K562 (cell line): ENCODE data around the gene ARF1. TPM values are rescaled to one million over a fixed set of nuclear protein-coding genes. Genes with fewer than 3 reads are reported as not detected.
A peak's percentile ranks its signal among the peaks of the same experiment; 100 is the strongest.

Experiments
- ATAC-seq: fragments of 200-7000 bp; cut with Tn5 transposase; 3 replicates; pipeline ENCODE4 v1.9.1; 2020; ENCODE audit warnings: moderate library complexity
- BruUV-seq: library from RNA; stranded (reverse); fragments of 400-500 nt; replicated peaks from 2 replicates; lab custom pipeline; 2021; lab: Mats Ljungman, UMichigan
- CTCF ChIA-PET: fragments of 300-600 bp; formaldehyde crosslinking; extraction: SDS; loops from one replicate; lab custom pipeline; 2021; ENCODE audit warnings: low intra/inter-chr PET ratio; lab: Yijun Ruan, JAX
- POLR2A ChIA-PET: fragments of 300-600, 350-650 bp; sonication (Branson Sonifier 250); formaldehyde crosslinking; extraction: SDS; loops from one replicate; lab custom pipeline; 2021; ENCODE audit warnings: antibody characterized with exemption, inconsistent platforms; lab: Yijun Ruan, JAX
- DNase-seq, 4 experiments: peaks; one replicate each; pipeline versions ENCODE4 v3.0.0 to v3.0.0-alpha.2; 2011 to 2018; ENCODE audit warnings: low spot score in 3 of 4, mixed read lengths in 3 of 4; ENCODE audit errors: extremely low read depth in 1 of 4
- FAIRE-seq: peaks from 2 replicates; lab custom pipeline; 2011; peaks lifted over from hg19 to GRCh38; lab: Jason Lieb, UNC
- H2AFZ ChIP-seq: 2 replicates; pipeline ENCODE4 v1.6.0; 2011; ENCODE audit warnings: low read depth, low read length, control low read depth, inconsistent platforms
- H3K27ac ChIP-seq: fragments of 200-600 bp; 3 replicates; pipeline ENCODE4 v1.8.0; 2011; ENCODE audit warnings: low read depth, mild to moderate bottlenecking, control low read depth, inconsistent platforms, low read length, moderate library complexity, mixed read lengths; ENCODE audit errors: extremely low read depth
- H3K27me3 ChIP-seq, 2 experiments: fragments of 300-600 bp in 1 of 2; 2 replicates in 1 of 2; 3 replicates in 1 of 2; pipeline versions ENCODE4 v1.6.0 to v1.8.0; 2011; ENCODE audit warnings: inconsistent platforms in 2 of 2, low read length in 2 of 2, mild to moderate bottlenecking in 1 of 2, mixed read lengths in 1 of 2, moderate library complexity in 1 of 2; ENCODE audit not compliant: control insufficient read depth in 2 of 2, insufficient read depth in 2 of 2
- H3K36me3 ChIP-seq: fragments of 300-600 bp; 3 replicates; pipeline ENCODE4 v1.8.0; 2011; ENCODE audit warnings: mild to moderate bottlenecking, low read length, inconsistent platforms; ENCODE audit not compliant: control insufficient read depth, insufficient read depth
- H3K4me1 ChIP-seq, 2 experiments: fragments of 200-600 bp in 1 of 2; replicated peaks in 1 of 2; 2 replicates in 1 of 2; 3 replicates in 1 of 2; pipeline versions ENCODE4 v1.5.1 to v1.8.0; 2011; ENCODE audit warnings: inconsistent platforms in 2 of 2, low read length in 2 of 2, mild to moderate bottlenecking in 1 of 2, mixed read lengths in 1 of 2, moderate library complexity in 1 of 2; ENCODE audit not compliant: control insufficient read depth in 2 of 2, insufficient read depth in 2 of 2
- H3K4me2 ChIP-seq: 2 replicates; pipeline ENCODE4 v1.6.1; 2011; ENCODE audit warnings: low read length, control low read depth, inconsistent platforms, mixed read lengths; ENCODE audit not compliant: insufficient read depth
- H3K4me3 ChIP-seq: fragments of 200-600 bp; sonication (generic), shearing (Covaris generic); 2 replicates; pipeline ENCODE4 v1.5.1; 2016; ENCODE audit warnings: control low read depth, inconsistent platforms
- H3K79me2 ChIP-seq: fragments of 200-600 bp; 3 replicates; pipeline ENCODE4 v1.8.0; 2011; ENCODE audit warnings: low read length, inconsistent platforms; ENCODE audit not compliant: control insufficient read depth, insufficient read depth
- H3K9ac ChIP-seq, 2 experiments: 2 replicates each; pipeline versions ENCODE4 v1.6.0 to v1.6.1; 2011; ENCODE audit warnings: low read depth in 2 of 2, low read length in 2 of 2, control low read depth in 1 of 2, inconsistent platforms in 1 of 2, mild to moderate bottlenecking in 1 of 2, mixed read lengths in 1 of 2; ENCODE audit not compliant: insufficient read depth in 1 of 2
- H3K9me1 ChIP-seq: one replicate; pipeline ENCODE4 v1.6.0; 2011; ENCODE audit warnings: inconsistent platforms, mild to moderate bottlenecking, low read length, moderate library complexity; ENCODE audit not compliant: control insufficient read depth, insufficient read depth
- H3K9me3 ChIP-seq: replicated peaks from 2 replicates; pipeline ENCODE4 v1.5.1; 2011; ENCODE audit warnings: low read depth, low read length, inconsistent platforms; ENCODE audit not compliant: control insufficient read depth, insufficient read depth
- H4K20me1 ChIP-seq: replicated peaks from 2 replicates; pipeline ENCODE4 v1.6.1; 2011; ENCODE audit warnings: low read length, inconsistent platforms, mixed read lengths; ENCODE audit not compliant: control insufficient read depth, insufficient read depth
- CTCF ChIP-seq, 3 experiments: IDR thresholded peaks in 2 of 3; conservative IDR thresholded peaks in 1 of 3; 2 replicates each; pipeline ENCODE4 v1.5.1; 2011 to 2012; ENCODE audit warnings: low read length in 3 of 3, mild to moderate bottlenecking in 3 of 3, control low read depth in 2 of 3, improper control_type of control experiment in 1 of 3, inconsistent platforms in 1 of 3, low read depth in 1 of 3, mixed read lengths in 1 of 3, moderate library complexity in 1 of 3; ENCODE audit not compliant: insufficient read depth in 2 of 3
- ZBTB17 ChIP-seq: fragments of 450-650 bp; formaldehyde crosslinking; IDR thresholded peaks from 2 replicates; pipeline ENCODE4 v1.4.0; 2020; ENCODE audit warnings: mild to moderate bottlenecking
- ZNF12 ChIP-seq: sonication (generic); formaldehyde crosslinking; IDR thresholded peaks from 2 replicates; pipeline ENCODE4 v1.4.0; 2020; ENCODE audit warnings: mild to moderate bottlenecking, missing genetic modification reagents
- WGBS: fragments of 100-300 bp; shearing (Covaris generic); methylation state at CpG from one replicate; pipeline ENCODE4 v1.1.6; 2016; ENCODE audit warnings: low coverage, mixed read lengths; ENCODE audit not compliant: insufficient coverage; ENCODE audit errors: missing lambda C conversion rate; 5-methylcytosine and 5-hydroxymethylcytosine counted together
- in situ Hi-C: fragments of 300-500 bp; cut with MboI; formaldehyde crosslinking; loops from 4 replicates; pipeline ENCODE4 v1.15.0; 2018; ENCODE audit warnings: inconsistent platforms, mixed read lengths
- intact Hi-C: fragments of 100-400 bp; cut with micrococcal nuclease; formaldehyde crosslinking; loops from 2 replicates; pipeline ENCODE4 v1.14.2; 2022
- polyA plus RNA-seq, 8 experiments: library from polyadenylated mRNA; depleted of rRNA in 4 of 8; stranded (reverse) in 5 of 8; unstranded in 3 of 8; fragments of >200 nt; fragmentation: Nextera tagmentation in 2 of 8; fragmentation: Illumina TruSeq in 1 of 8; extraction: Ambion mirVana in 2 of 8; extraction: Trizol in 1 of 8; gene quantifications; 2 replicates each; pipeline versions ENCODE4 v1.2.1 to v1.2.3, GENCODE V29; 2011 to 2014; ENCODE audit warnings: inconsistent platforms in 1 of 8, missing spikeins in 1 of 8
- total RNA-seq, 7 experiments: library from RNA; depleted of rRNA in 6 of 7; stranded (reverse); fragments of >200 nt in 6 of 7; fragmentation: Illumina TruSeq in 2 of 7; extraction: Trizol in 2 of 7; gene quantifications; 2 replicates each; pipeline versions ENCODE4 v1.2.1 to v1.2.3, GENCODE V29; 2011 to 2021; ENCODE audit warnings: low replicate concordance in 1 of 7

ARF1 gene
- total and polyA plus RNA-seq, 9 of the 15 experiments (the other 6 are each of a cell fraction or from before 2014, with no cell fraction given): 69.8 to 593 (median 325) TPM

- ChIA-PET POLR2A (interaction anchor here (3.5 kb wide), 1 partner anchor 23 kb away, joined by 18 read pairs; the partner anchor contains the start of gene ARF1), CTCF (no interaction called here)
- DNase-seq (peak in 3 of 4 experiments; percentile 19 to 50 (median 49)), ATAC-seq (peak; percentile 22), FAIRE-seq (no peak)
- H2AFZ ChIP-seq: peak overlapping the region; percentile 88; the same call in 1 of the 2 replicates
- no peaks in the 10 kb centered on the region for H3K79me2 ChIP-seq
- intact Hi-C loops: no loop called here
- H3K27ac ChIP-seq: no peak overlapping the region
- peak overlapping the region; percentile 45 for H3K4me3 ChIP-seq
- H3K4me2 ChIP-seq: peak overlapping the region; percentile 76
- no peaks in the 10 kb centered on the region for H3K9me1 ChIP-seq
- H3K9ac ChIP-seq: peak overlapping the region in 1 of 2 experiments; percentile 72; a peak in 1 of 4 replicates
- H3K36me3 ChIP-seq: no peaks in the 10 kb centered on the region
- 13% methylated on average over 24 of the region's 34 CpGs for WGBS
- BruUV-seq: no TSS peak
- no peaks in the 10 kb centered on the region for H3K9me3 ChIP-seq
- TF ChIP-seq CTCF (IDR thresholded peaks at IDR 0.05 in 2 of 3, conservative IDR thresholded peaks at IDR 0.05 in 1 of 3; ENCODE audit: insufficient read depth in 2 of 3, low read depth in 1 of 3, low read length in 3 of 3) (peak in 2 of 3 experiments; percentile 17 to 35; a peak in 4 of 6 replicates), ZBTB17 (CRISPR knock-in tag) (no peak), ZNF12 (CRISPR knock-in tag) (no peak)
- TF ChIP-seq, all 486 proteins: peak for 1
- H4K20me1 ChIP-seq: no peaks in the 10 kb centered on the region
- peaks cover 0 to 16% of the 10 kb centered on the region in 2 experiments; a peak in 3 of 5 replicates for H3K27me3 ChIP-seq
- H3K4me1 ChIP-seq: peaks cover 0 to 44% of the 10 kb centered on the region in 2 experiments; a peak in 3 of 5 replicates
- in situ Hi-C loops: no loop called here
Measured at GRCh38 chr1:228060458-228061190, 21.9 kb upstream of the ARF1 start.
